H9 (cell line): ENCODE data around the gene BDH1. TPM values are rescaled to one million over a fixed set of nuclear protein-coding genes. Genes with fewer than 3 reads are reported as not detected.

Experiments
- DNase-seq: peaks from one replicate; pipeline ENCODE4 v3.0.0-alpha.2; 2017
- H2AFZ ChIP-seq: one replicate; pipeline ENCODE4 v1.6.1; 2013; ENCODE audit warnings: mild to moderate bottlenecking, low read length, control low read depth, moderate library complexity
- H2AK5ac ChIP-seq: 2 replicates; pipeline ENCODE4 v1.6.1; 2013; ENCODE audit warnings: low read length, control low read depth, mixed read lengths; ENCODE audit not compliant: insufficient read length
- H2BK120ac ChIP-seq: one replicate; pipeline ENCODE4 v1.6.1; 2013; ENCODE audit warnings: low read depth, mild to moderate bottlenecking, low read length, control low read depth, inconsistent platforms; ENCODE audit not compliant: poor library complexity, severe bottlenecking
- H2BK12ac ChIP-seq: 2 replicates; pipeline ENCODE4 v1.6.1; 2013; ENCODE audit warnings: low read length, control low read depth, mixed read lengths, low read depth; ENCODE audit not compliant: insufficient read length
- H2BK15ac ChIP-seq: 2 replicates; pipeline ENCODE4 v1.6.1; 2013; ENCODE audit warnings: low read depth, low read length, control low read depth
- H2BK20ac ChIP-seq: one replicate; pipeline ENCODE4 v1.6.1; 2013; ENCODE audit warnings: low read depth, mild to moderate bottlenecking, low read length, control low read depth, inconsistent platforms; ENCODE audit not compliant: poor library complexity, severe bottlenecking
- H2BK5ac ChIP-seq: 2 replicates; pipeline ENCODE4 v1.6.1; 2013; ENCODE audit warnings: low read length, control low read depth, mixed read lengths; ENCODE audit not compliant: insufficient read length
- H3K14ac ChIP-seq: 2 replicates; pipeline ENCODE4 v1.6.1; 2013; ENCODE audit warnings: low read length, control low read depth; ENCODE audit not compliant: insufficient read depth
- H3K18ac ChIP-seq: 2 replicates; pipeline ENCODE4 v1.6.1; 2013; ENCODE audit warnings: low read depth, mild to moderate bottlenecking, mixed read lengths, low read length, control low read depth; ENCODE audit not compliant: insufficient read length
- H3K23ac ChIP-seq: 2 replicates; pipeline ENCODE4 v1.6.1; 2013; ENCODE audit warnings: low read length, control low read depth, mixed read lengths, low read depth; ENCODE audit not compliant: insufficient read length
- H3K23me2 ChIP-seq: 2 replicates; pipeline ENCODE4 v1.6.1; 2013; ENCODE audit warnings: low read depth, mild to moderate bottlenecking, mixed read lengths, low read length, control low read depth; ENCODE audit not compliant: insufficient read length, poor library complexity, severe bottlenecking
- H3K27ac ChIP-seq: 2 replicates; pipeline ENCODE4 v1.5.1; 2013; ENCODE audit warnings: low read length, control low read depth, mixed read lengths, low read depth; ENCODE audit not compliant: insufficient read length
- H3K27me3 ChIP-seq: 2 replicates; pipeline ENCODE4 v1.6.1; 2013; ENCODE audit warnings: low read length, control low read depth, inconsistent platforms; ENCODE audit not compliant: insufficient read depth
- H3K4ac ChIP-seq: 2 replicates; pipeline ENCODE4 v1.6.1; 2013; ENCODE audit warnings: low read depth, mild to moderate bottlenecking, control low read depth, inconsistent platforms, low read length, moderate library complexity
- H3K4me1 ChIP-seq: 2 replicates; pipeline ENCODE4 v1.6.1; 2013; ENCODE audit warnings: low read length, control low read depth, inconsistent platforms; ENCODE audit not compliant: insufficient read depth
- H3K4me2 ChIP-seq: 2 replicates; pipeline ENCODE4 v1.6.1; 2013; ENCODE audit warnings: low read length, control low read depth, mixed read lengths; ENCODE audit not compliant: insufficient read length, insufficient read depth
- H3K56ac ChIP-seq: 2 replicates; pipeline ENCODE4 v1.6.1; 2013; ENCODE audit warnings: low read depth, mild to moderate bottlenecking, mixed read lengths, low read length, control low read depth; ENCODE audit not compliant: insufficient read length
- H3K79me1 ChIP-seq: 2 replicates; pipeline ENCODE4 v1.6.1; 2013; ENCODE audit warnings: low read depth, mild to moderate bottlenecking, moderate library complexity, low read length, control low read depth, inconsistent platforms; ENCODE audit not compliant: insufficient read depth, poor library complexity, severe bottlenecking
- H3K79me2 ChIP-seq: 2 replicates; pipeline ENCODE4 v1.6.1; 2013; ENCODE audit warnings: low read length, control low read depth, inconsistent platforms; ENCODE audit not compliant: insufficient read depth
- H3K9ac ChIP-seq: 2 replicates; pipeline ENCODE4 v1.6.1; 2013; ENCODE audit warnings: low read length, control low read depth, mixed read lengths; ENCODE audit not compliant: insufficient read length; ENCODE audit errors: extremely low read depth
- H3K9me3 ChIP-seq: one replicate; pipeline ENCODE4 v1.6.1; 2013; ENCODE audit warnings: low read depth, low read length, inconsistent platforms; ENCODE audit not compliant: control insufficient read depth
- H3T11ph ChIP-seq: one replicate; pipeline ENCODE4 v1.6.1; 2013; ENCODE audit warnings: mild to moderate bottlenecking, low read length, control low read depth, inconsistent platforms
- H4K20me1 ChIP-seq: one replicate; pipeline ENCODE4 v1.6.1; 2013; ENCODE audit not compliant: control insufficient read depth, insufficient read length, insufficient read depth
- H4K5ac ChIP-seq: 2 replicates; pipeline ENCODE4 v1.6.1; 2013; ENCODE audit warnings: low read depth, mild to moderate bottlenecking, mixed read lengths, low read length, control low read depth; ENCODE audit not compliant: insufficient read length
- H4K8ac ChIP-seq: replicated peaks from 2 replicates; pipeline ENCODE4 v1.6.1; 2013; ENCODE audit warnings: low read length, control low read depth, mixed read lengths, low read depth; ENCODE audit not compliant: insufficient read length
- H4K91ac ChIP-seq: 2 replicates; pipeline ENCODE4 v1.6.1; 2013; ENCODE audit warnings: low read depth, mild to moderate bottlenecking, moderate library complexity, mixed read lengths, low read length, control low read depth; ENCODE audit not compliant: insufficient read length
- H3K27ac Mint-ChIP-seq, 3 experiments: 2 replicates in 2 of 3; 3 replicates in 1 of 3; pipeline ENCODE4 v1.8.0; 2020 to 2021; ENCODE audit warnings: mixed read lengths in 3 of 3, mild to moderate bottlenecking in 1 of 3, moderate library complexity in 1 of 3
- H3K27me3 Mint-ChIP-seq: 2 replicates; pipeline ENCODE4 v1.8.0; 2021; ENCODE audit warnings: low read depth, mild to moderate bottlenecking, moderate library complexity, mixed read lengths
- H3K36me3 Mint-ChIP-seq, 3 experiments: 2 replicates in 2 of 3; 3 replicates in 1 of 3; pipeline ENCODE4 v1.8.0; 2020 to 2021; ENCODE audit warnings: low read depth in 3 of 3, mixed read lengths in 3 of 3; ENCODE audit not compliant: insufficient read depth in 1 of 3
- H3K4me1 Mint-ChIP-seq, 2 experiments: 2 replicates each; pipeline ENCODE4 v1.8.0; 2020; ENCODE audit warnings: mixed read lengths in 2 of 2
- H3K4me3 Mint-ChIP-seq, 2 experiments: 2 replicates in 1 of 2; 3 replicates in 1 of 2; pipeline ENCODE4 v1.8.0; 2020 to 2021; ENCODE audit warnings: mild to moderate bottlenecking in 2 of 2, mixed read lengths in 2 of 2, moderate library complexity in 1 of 2
- H3K9me3 Mint-ChIP-seq, 2 experiments: 2 replicates in 1 of 2; 3 replicates in 1 of 2; pipeline ENCODE4 v1.8.0; 2020; ENCODE audit warnings: mild to moderate bottlenecking in 2 of 2, mixed read lengths in 2 of 2, moderate library complexity in 1 of 2
- CTCF ChIP-seq: fragments of 200-600 bp; sonication (generic); conservative IDR thresholded peaks from 3 replicates; pipeline ENCODE4 v1.8.0; 2021; ENCODE audit warnings: antibody characterized with exemption, mild to moderate bottlenecking
- WGBS: extraction: QIAGEN DNeasy Blood & Tissue Kit; methylation state at CpG from one replicate; pipeline ENCODE4 v1.1.7; 2013; ENCODE audit warnings: missing lambda C conversion rate, low lambda C conversion rate, mixed read lengths; ENCODE audit not compliant: insufficient read length; ENCODE audit errors: extremely low coverage; 5-methylcytosine and 5-hydroxymethylcytosine counted together
- total RNA-seq: library from RNA; stranded (reverse); gene quantifications from 2 replicates; pipeline ENCODE4 v1.2.1, GENCODE V29; 2021

BDH1 gene
- total RNA-seq, 1 experiment from 2014 or later, result 23.8 TPM

- no peak overlapping the region for H2BK20ac ChIP-seq
- no peak overlapping the region for H2BK15ac ChIP-seq
- H4K5ac ChIP-seq, result no peak overlapping the region
- no peak overlapping the region for H4K8ac ChIP-seq
- no peak overlapping the region for H2BK120ac ChIP-seq
- H3K18ac ChIP-seq, result no peak overlapping the region
- Mint-ChIP-seq H3K4me3 (no peak overlapping the region), H3K4me1 (peaks cover 9 to 10% of the 10 kb centered on the region in 2 experiments), H3K9me3 (peaks cover 14 to 17% of the 10 kb centered on the region in 2 experiments), H3K27ac (no peak overlapping the region), H3K36me3 (peaks cover 27 to 33% (median 31%) of the 10 kb centered on the region in 3 experiments), H3K27me3 (peaks cover 2% of the 10 kb centered on the region)
- no peaks in the 10 kb centered on the region for H3K27me3 ChIP-seq
- TF ChIP-seq CTCF, result no peak
- no peaks in the 10 kb centered on the region for H3K9me3 ChIP-seq
- no peaks in the 10 kb centered on the region for H3K4me1 ChIP-seq
- H3K56ac ChIP-seq, result no peak overlapping the region
- no peak overlapping the region for H2BK5ac ChIP-seq
- no peak overlapping the region for H4K91ac ChIP-seq
- no peak overlapping the region for H2AK5ac ChIP-seq
- H3K4ac ChIP-seq, result no peak overlapping the region
- no peak overlapping the region for H3K4me2 ChIP-seq
- no peak overlapping the region for H2BK12ac ChIP-seq
- H2AFZ ChIP-seq, result no peak overlapping the region
- H3K79me1 ChIP-seq, result no peaks in the 10 kb centered on the region
- no peaks in the 10 kb centered on the region for H4K20me1 ChIP-seq
- H3K9ac ChIP-seq, result no peak overlapping the region
- no peak overlapping the region; the same call in 1 of the 2 replicates for H3K14ac ChIP-seq
- H3K23me2 ChIP-seq, result no peaks in the 10 kb centered on the region
- DNase-seq, result no peak
- H3T11ph ChIP-seq, result no peak overlapping the region
- H3K23ac ChIP-seq, result no peak overlapping the region
- no peak overlapping the region for H3K27ac ChIP-seq
- H3K79me2 ChIP-seq, result no peaks in the 10 kb centered on the region
- WGBS, result no CpG with 5 or more reads among the region's 22 CpGs
These were observed 45.2 kb upstream of the BDH1 start for GRCh38 chr3:197600796-197601565.
